ENCODE measurements around the gene MBNL1.

GRCh38 chr3:152455989-152456388, 187.3 kb downstream of the MBNL1 start:
- TF ChIP-seq TARDBP (IDR thresholded peaks at IDR 0.05) (no peak), LEF1 (IDR thresholded peaks at IDR 0.05; ENCODE audit: borderline replicate concordance) (no peak), SP1 (IDR thresholded peaks at IDR 0.05) (no peak), L3MBTL2 (conservative IDR thresholded peaks at IDR 0.05) (no peak), CTBP1 (IDR thresholded peaks at IDR 0.05; ENCODE audit: borderline replicate concordance) (no peak), FOXM1 (IDR thresholded peaks at IDR 0.05; ENCODE audit: borderline replicate concordance) (no peak), FOXK2 (IDR thresholded peaks at IDR 0.05) (no peak), ELF4 (IDR thresholded peaks at IDR 0.05) (no peak), FOXA1 (IDR thresholded peaks at IDR 0.05) (no peak), ARNT (IDR thresholded peaks at IDR 0.05) (no peak), ZNF384 (IDR thresholded peaks at IDR 0.05) (no peak), HDGF (IDR thresholded peaks at IDR 0.05; ENCODE audit: borderline replicate concordance) (no peak)

All from HEK293T (cell line).